AG04449 (cell line): ENCODE measurements around the gene MYO1C.
"Not testable (repeated sequence)": the region's sequence is repeated elsewhere in the genome, so short reads cannot be mapped to it uniquely, and the experiment has no call there.

Experiments used
- CTCF ChIA-PET: fragments of 350-600 bp; formaldehyde crosslinking; extraction: SDS; loops from one replicate; lab custom pipeline; 2021; ENCODE audit warnings: antibody characterized with exemption; lab: Yijun Ruan, JAX
- POLR2A ChIA-PET: fragments of 400-600, 350-600 bp; formaldehyde crosslinking; extraction: SDS; loops from one replicate; lab custom pipeline; 2020; ENCODE audit warnings: antibody characterized with exemption, inconsistent platforms; lab: Yijun Ruan, JAX
- DNase-seq: peaks from one replicate; pipeline ENCODE4 v3.0.0-alpha.2; 2010; ENCODE audit warnings: low read depth, low spot score
- H3K4me3 ChIP-seq: 2 replicates; pipeline ENCODE4 v1.5.1; 2011; ENCODE audit warnings: low read depth, mild to moderate bottlenecking, control low read depth, low read length
- CTCF ChIP-seq: IDR thresholded peaks from one replicate; pipeline ENCODE4 v1.5.1; 2011; ENCODE audit warnings: mild to moderate bottlenecking, moderate library complexity, low read length, control low read depth, inconsistent platforms; ENCODE audit not compliant: insufficient read depth; ENCODE audit errors: missing control alignments

The MYO1C gene

GRCh38 chr17:1532836-1533602 lies 40.5 kb upstream of the MYO1C start:
- ChIA-PET POLR2A (interaction anchor here (0.6 kb wide), 1 partner anchor 35 kb away, joined by 3 read pairs; no protein-coding TSS in a partner anchor), CTCF (interaction anchor here (0.6 to 2.1 kb wide), 6 partner anchors 11 to 333 kb away, joined by 3 to 6 read pairs (median 3); no protein-coding TSS in a partner anchor)
- DNase-seq = no peak
- H3K4me3 ChIP-seq = no peak overlapping the region
- peak; percentile 26 for TF ChIP-seq CTCF

DNA sequence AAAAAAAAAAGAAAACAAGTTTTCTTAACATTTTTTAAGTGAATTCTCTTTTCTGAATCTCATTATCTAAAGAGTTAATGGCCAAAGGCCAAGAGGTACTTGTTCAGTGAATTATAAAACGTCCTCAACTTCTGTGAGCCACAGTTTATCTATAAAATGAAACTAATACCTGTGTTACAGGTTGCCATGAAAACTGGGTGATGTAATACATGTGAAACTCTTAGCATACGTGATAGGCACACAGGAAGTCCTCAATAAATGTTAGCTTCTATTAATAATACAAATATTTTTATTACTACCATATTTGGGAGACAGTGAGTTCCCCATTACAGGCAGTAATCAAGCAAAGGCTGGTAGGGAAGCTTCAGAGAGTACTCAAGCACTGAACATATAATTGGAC lies 37.4 kb upstream of the MYO1C start:
- ChIA-PET POLR2A (no interaction called here), CTCF (no interaction called here)
- H3K4me3 ChIP-seq = no peak overlapping the region
- no peak for TF ChIP-seq CTCF
- DNase-seq = no peak

GRCh38 chr17:1526876-1527275 lies 34.4 kb upstream of the MYO1C start:
- not testable (repeated sequence) for DNase-seq
- CTCF ChIA-PET = interaction anchor here (2.1 kb wide), 1 partner anchor 11 kb away, joined by 6 read pairs; the partner anchor contains the start of gene INPP5K

DNA sequence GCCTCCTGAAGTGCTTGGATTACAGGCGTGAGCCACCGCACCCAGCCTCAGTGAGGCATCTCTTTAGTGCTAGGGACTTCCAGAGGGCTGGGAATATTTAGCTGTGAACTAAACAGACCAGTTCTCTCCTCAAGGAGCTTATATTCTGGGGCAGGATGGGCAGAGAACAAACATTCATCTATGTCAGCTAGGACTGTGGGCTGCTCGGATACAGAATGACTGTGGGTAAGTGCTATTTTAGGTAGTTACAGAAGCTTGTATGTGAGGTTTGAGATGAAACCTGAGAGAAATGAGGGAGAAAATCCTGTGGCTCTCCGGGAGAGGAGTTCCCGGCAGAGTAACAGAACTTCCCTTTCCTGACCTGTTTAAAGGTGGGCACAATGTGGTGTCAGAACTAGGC lies 30.1 kb upstream of the MYO1C start:
- ChIA-PET POLR2A (no interaction called here), CTCF (interaction anchor here (0.7 to 0.9 kb wide), 2 partner anchors 11 to 14 kb away, joined by 3 read pairs; no protein-coding TSS in a partner anchor)
- TF ChIP-seq CTCF = no peak
- no peak for DNase-seq
- H3K4me3 ChIP-seq = no peak overlapping the region

More at GRCh38 chr17:1526876-1527275, 34.4 kb upstream of the MYO1C start:
- H3K4me3 ChIP-seq, POLR2A ChIA-PET: not testable (repeated sequence)

- ChIA-PET POLR2A (no interaction called here), CTCF (interaction anchor here (1.0 kb wide), 1 partner anchor 156 kb away, joined by 4 read pairs; no protein-coding TSS in a partner anchor)
- H3K4me3 ChIP-seq = no peak overlapping the region
- no peak for TF ChIP-seq CTCF
- DNase-seq = no peak
Measured at GRCh38 chr17:1521086-1521640, 28.7 kb upstream of the MYO1C start.

DNA sequence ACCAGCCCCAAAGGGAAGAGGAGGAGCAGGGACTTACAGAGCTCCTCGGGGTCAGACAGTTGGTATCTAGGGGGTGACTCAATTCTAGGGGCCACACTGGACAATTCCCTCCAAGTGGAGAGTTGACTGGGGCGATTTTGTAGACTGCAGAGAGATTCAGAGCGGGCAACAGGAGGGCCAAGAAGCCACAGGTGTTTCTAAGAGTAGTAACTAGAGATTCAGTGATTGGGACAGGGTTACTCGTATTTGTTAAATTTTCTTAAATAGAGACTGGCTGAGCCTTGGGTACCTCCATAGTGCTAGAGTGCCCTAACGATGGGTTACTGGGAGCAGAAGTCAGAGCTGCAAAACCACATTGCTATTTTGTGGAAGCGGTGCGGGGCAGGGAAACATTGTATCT lies 27.2 kb upstream of the MYO1C start:
- H3K4me3 ChIP-seq = no peak overlapping the region
- ChIA-PET CTCF (interaction anchor here (1.2 kb wide), 1 partner anchor 54 kb away, joined by 3 read pairs; no protein-coding TSS in a partner anchor), POLR2A (no interaction called here)
- no peak for TF ChIP-seq CTCF
- DNase-seq = no peak
